ENCODE results near the gene SLC44A4. TPM values are rescaled to one million over a fixed set of nuclear protein-coding genes. Genes with fewer than 3 reads are reported as not detected.

Gene SLC44A4
- total and polyA plus RNA-seq, 9 of the 15 experiments (the other 6 are each of a cell fraction or from before 2014, with no cell fraction given) = 7.9 to 18.6 (median 11.2) TPM

DNA sequence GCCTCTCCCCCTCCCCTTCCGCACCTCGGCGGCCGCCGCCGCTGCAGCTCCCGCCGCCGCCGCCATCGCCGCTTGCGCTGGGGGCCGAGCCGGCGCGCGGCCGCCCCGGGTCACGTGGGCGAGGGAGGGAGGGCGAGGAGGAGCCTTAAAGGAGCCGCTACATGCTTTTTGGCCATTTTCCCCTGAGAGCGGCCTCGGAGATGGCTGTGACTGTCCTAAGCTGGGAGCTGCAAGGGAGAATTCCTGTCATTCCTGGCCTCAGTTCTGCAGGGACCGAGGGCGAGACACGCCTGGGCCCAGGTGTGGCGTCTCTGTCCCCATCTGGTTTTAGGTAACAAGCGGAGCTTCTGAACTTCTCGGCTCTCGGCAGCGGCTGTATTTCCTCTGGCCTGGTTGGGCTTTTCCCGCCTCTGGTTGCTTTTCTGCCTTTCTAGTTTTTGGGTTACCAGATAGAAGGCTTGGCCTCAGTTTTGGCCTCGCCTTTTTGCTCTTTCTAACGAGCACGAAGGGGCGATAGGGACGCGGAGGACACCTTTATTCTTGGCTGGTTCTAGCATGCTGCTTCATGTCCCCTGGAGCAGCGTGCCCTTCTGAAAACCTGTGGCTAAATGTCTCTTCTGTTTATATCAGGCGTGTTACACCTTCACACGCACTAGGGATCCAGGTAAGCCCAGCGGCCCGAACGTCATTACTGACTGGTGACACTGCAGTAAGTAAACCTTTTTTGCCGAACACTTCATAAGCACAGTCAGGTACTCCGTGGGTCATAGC lies 19.0 kb upstream of the SLC44A4 start, which contains the start of gene EHMT2 (continued):
- TF ChIP-seq ZNF407 (IDR thresholded peaks at IDR 0.05; ENCODE audit: low read depth) = no peak
- no peak for TF ChIP-seq PHTF2 (CRISPR knock-in tag; IDR thresholded peaks at IDR 0.05)
- TF ChIP-seq, protein P1, sequence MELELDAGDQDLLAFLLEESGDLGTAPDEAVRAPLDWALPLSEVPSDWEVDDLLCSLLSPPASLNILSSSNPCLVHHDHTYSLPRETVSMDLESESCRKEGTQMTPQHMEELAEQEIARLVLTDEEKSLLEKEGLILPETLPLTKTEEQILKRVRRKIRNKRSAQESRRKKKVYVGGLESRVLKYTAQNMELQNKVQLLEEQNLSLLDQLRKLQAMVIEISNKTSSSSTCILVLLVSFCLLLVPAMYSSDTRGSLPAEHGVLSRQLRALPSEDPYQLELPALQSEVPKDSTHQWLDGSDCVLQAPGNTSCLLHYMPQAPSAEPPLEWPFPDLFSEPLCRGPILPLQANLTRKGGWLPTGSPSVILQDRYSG (tag; conservative IDR thresholded peaks at IDR 0.05; ENCODE audit: low read depth) = 0 out of 2 replicates have a peak, but pooled peaks have one; percentile 41
- peak in 1 of 2 experiments; percentile 97; a peak in 2 of 4 replicates for TF ChIP-seq ZNF639 (CRISPR knock-in tag; conservative IDR thresholded peaks at IDR 0.05 in 1 of 2, IDR thresholded peaks at IDR 0.05 in 1 of 2)
- no peak for TF ChIP-seq ZNF23 (CRISPR knock-in tag; IDR thresholded peaks at IDR 0.05)
- no peak for TF ChIP-seq CHCHD3 (CRISPR knock-in tag; IDR thresholded peaks at IDR 0.05)
- no peak for TF ChIP-seq MTA2 (IDR thresholded peaks at IDR 0.05; ENCODE audit: low read depth)
- no peak; the same call in 1 of the 2 replicates for TF ChIP-seq SOX6 (IDR thresholded peaks at IDR 0.05)
- TF ChIP-seq KLF16 (IDR thresholded peaks at IDR 0.05) = no peak
- TF ChIP-seq BRD4 (IDR thresholded peaks at IDR 0.05) = no peak
- TF ChIP-seq CHD2 (IDR thresholded peaks at IDR 0.05; ENCODE audit: low read depth, low read length) = no peak
- TF ChIP-seq BRD9 (IDR thresholded peaks at IDR 0.05; ENCODE audit: low read depth, partially characterized antibody) = no peak
- no peak for TF ChIP-seq TAL1 (IDR thresholded peaks at IDR 0.05)
- peak; percentile 61 for TF ChIP-seq MYC (IDR thresholded peaks at IDR 0.05; ENCODE audit: low read depth, low read length)
- no peak for TF ChIP-seq MYC (CRISPR knock-in tag; IDR thresholded peaks at IDR 0.05; ENCODE audit: borderline replicate concordance, low read depth)
